CD4-positive, alpha-beta T cell treated with Interleukin-15 for 4 hours (primary cell): ENCODE results near the gene UNC5C.

Experiments
- DNase-seq: peaks from one replicate; pipeline ENCODE4 v3.0.0-alpha.2; 2020; ENCODE audit warnings: low spot score

The UNC5C gene

DNA sequence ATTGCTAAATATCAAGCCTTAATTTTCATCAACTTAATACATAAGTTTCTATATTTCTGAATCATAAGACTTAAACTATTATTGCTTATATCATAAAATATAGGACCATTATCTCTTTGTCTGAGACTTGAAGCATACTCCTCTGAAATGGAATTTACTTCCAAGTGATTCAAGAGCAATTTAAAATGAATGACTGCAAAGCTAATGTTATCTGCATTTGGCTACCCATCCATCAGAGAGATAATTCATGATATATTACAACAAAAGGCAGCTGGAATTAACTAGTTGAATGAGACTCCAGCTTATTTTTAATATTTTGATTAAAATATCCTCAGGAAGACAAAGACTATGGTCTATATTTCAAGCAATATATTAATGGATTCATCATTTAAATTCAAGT lies 208.6 kb downstream of the UNC5C start:
- DNase-seq, result no peak

DNA sequence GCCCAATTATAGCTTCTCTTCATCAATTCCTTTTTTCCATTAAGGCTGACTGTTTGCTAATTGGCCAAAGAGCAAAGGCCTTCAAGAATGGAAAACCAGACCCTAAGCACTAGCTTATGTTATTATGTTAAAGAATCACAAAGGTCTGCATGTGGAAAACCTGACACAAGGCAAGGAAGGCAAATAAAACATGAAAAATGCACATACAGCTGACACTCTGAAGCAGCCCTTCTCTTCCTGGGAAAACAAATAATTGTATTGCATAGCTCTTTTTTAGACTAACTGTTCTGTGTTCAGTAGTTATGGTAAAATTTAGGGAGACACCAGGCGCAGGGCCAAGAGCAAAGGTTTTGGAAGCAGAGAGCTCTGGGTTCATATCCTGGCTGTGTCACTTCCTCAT lies 223.1 kb downstream of the UNC5C start:
- no peak for DNase-seq

DNA sequence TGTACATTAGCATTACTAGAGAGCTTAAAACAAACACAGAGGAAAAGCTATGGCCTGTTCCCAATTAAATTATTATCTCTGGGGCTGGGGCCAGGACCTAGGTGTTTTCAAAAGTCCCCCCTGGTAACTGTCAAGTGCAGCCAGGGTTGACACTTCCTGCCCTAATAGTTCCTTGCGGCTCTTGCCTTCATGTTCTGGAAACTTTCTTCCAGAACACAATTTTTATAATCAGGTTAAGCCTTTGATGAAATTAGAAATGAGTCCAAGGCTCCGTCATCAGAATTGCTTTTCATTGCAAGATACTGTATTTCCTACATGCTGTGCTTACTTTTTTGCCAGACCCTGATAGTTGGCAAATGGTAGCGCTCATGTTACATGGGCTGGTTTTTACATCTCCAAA lies 229.6 kb downstream of the UNC5C start:
- no peak for DNase-seq

GRCh38 chr4:95318483-95318882 lies 230.3 kb downstream of the UNC5C start:
- DNase-seq, result no peak

- DNase-seq, result no peak
Observed at GRCh38 chr4:95318044-95318443, 230.7 kb downstream of the UNC5C start.

GRCh38 chr4:95317085-95317793 lies 231.5 kb downstream of the UNC5C start:
- DNase-seq, result no peak

GRCh38 chr4:95314573-95314972 lies 234.2 kb downstream of the UNC5C start:
- DNase-seq, result no peak

DNA sequence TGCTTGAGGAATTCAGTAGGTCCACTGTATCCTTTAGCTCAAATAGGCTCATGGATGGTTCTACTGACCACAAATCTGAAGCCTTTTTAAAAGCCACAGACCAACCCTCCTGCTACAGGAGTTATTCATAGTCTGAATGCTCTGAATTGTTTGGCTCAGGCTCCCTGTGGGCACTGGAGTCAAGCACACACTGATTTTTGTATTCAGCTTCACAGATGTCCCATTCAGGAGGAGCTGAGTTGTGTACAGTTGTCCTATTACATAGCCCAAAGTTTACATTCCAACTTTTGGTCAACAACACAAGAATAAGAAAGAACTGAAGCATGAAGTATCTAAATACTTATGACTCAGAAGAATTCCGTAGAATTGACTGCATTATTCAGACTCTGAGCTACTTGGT lies 243.9 kb downstream of the UNC5C start:
- DNase-seq, result no peak

DNA sequence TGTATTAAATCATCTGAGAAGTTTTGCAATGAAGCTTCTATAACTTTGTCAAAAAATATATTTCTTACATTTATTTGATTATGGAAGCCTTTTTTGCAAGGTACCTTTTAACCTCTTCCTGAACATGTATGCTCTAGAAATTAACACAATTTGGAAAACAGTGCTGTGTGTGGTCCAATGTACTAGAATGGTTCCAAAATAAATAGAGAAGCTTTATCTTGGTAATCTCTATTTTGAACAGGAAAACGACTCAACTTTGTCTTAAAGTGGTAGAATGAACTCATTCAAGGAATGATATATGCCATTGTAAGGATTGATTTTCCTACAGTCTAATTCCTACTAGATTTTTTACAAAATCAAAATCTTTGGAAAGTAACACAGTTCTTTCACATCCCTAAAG lies 248.5 kb downstream of the UNC5C start:
- no peak for DNase-seq

- no peak for DNase-seq
Observed at GRCh38 chr4:95296052-95296451, 252.7 kb downstream of the UNC5C start.

GRCh38 chr4:95295157-95295556 lies 253.6 kb downstream of the UNC5C start:
- no peak for DNase-seq

DNA sequence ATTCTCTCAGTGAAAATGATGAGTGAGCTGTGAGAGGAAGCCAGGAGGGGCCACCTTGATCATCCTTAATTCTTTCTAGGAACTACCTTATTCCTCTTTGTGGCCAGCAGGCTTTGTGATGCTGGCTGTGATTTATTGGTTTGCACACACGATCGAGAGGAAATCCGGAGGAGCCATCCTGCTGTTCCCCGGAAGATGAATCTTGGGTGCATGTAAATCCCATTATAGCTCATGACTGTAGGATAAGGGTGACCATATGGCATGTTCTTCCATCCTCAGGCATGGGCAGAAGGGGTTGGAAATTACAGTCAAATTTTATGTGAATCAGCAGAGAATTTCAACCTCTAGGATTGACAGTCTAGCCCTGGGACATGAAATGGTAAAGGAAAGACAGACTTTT lies 254.5 kb downstream of the UNC5C start:
- DNase-seq, result no peak

- DNase-seq, result no peak
Observed at GRCh38 chr4:95293014-95293413, 255.8 kb downstream of the UNC5C start.

- DNase-seq, result no peak
Observed at GRCh38 chr4:95290702-95291101, 258.1 kb downstream of the UNC5C start.

DNA sequence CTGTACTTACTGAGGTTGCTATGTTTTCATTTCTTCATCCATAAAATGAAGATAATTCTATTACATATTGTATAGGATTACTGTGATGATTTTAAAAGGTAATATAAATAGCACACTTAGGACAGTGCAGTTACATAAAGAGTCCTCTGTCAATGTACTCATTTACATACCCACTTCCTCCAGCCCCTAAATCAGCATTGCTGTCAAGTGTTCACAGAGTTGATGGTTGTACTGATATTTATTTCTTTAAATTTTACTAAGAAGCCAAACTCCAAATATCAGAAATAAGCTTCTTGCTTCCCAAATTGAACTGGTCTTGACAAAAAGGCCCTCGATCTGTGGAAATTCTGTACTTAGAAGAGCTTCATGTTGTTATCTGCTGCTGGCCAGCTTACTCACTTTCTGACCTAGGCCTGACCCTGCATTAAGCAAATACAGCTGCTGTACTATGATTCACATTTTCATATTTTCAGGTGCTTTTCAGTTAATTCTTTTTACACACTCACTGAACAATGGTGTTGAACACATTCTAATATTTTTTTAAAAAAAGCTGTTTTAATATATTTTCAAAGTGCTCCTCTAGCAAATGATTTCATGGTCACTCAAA lies 259.6 kb downstream of the UNC5C start:
- no peak for DNase-seq

DNA sequence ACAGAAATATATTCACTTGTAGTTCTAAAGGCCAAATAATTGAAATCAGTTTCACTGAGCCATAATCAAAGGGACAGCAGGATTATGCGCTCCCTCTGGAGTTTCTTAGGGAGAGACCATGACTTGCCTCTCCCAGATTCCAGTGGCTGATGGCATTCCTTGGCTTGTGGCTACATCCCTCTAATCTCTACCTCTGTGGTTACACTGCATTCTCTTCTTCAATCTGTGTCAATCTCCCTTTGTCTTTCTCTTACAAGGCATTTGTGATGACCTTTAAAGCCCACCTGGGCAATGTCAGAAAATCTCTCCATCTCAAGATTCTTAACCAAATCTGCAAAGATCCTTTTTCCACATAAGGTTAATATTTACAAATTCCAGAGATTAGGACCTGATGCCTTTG lies 260.2 kb downstream of the UNC5C start:
- DNase-seq, result no peak

GRCh38 chr4:95285797-95286196 lies 263.0 kb downstream of the UNC5C start:
- DNase-seq, result no peak

DNA sequence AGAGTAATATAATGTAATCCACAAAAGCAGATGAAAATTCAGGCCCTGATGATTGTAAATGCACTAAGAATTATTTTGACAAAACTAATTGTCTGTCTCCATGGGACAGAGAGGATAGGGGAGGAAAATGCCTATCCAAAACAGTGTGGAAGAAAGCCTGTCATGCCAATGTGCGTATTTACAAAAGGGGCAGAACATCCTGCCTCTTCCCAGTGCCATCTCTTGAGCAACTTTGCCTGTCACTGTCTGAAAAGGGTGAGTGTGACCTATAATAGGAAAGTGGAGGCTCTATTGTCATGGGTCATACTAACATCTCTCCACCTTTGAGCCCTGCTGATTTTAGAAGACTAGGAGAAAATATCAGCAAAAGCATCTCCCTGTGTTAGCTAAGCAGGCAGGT lies 264.1 kb downstream of the UNC5C start:
- no peak for DNase-seq

DNA sequence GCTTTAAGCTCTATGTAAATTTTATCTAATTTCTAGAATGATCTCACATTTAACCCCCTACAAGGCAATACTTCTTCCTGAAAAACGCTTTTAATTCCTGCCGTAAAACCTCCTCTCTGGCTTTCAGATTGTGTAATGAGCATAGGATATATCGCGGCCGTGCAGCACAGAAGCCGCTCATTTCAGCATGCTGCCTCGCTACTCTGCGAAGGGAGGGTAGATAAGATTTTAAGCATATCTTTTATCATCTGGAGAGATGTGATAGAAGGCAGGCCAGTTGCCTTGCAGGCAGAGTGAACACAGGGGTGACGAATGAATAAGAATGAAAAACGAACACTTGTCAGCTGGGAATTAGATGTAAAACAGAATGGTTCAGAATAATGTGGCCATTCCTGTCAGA lies 265.5 kb downstream of the UNC5C start:
- DNase-seq, result no peak

GRCh38 chr4:95272797-95273196 lies 276.0 kb downstream of the UNC5C start:
- no peak for DNase-seq

- no peak for DNase-seq
Observed at GRCh38 chr4:95272036-95272435, 276.7 kb downstream of the UNC5C start.

GRCh38 chr4:95268819-95269565 lies 279.8 kb downstream of the UNC5C start:
- DNase-seq, result no peak

DNA sequence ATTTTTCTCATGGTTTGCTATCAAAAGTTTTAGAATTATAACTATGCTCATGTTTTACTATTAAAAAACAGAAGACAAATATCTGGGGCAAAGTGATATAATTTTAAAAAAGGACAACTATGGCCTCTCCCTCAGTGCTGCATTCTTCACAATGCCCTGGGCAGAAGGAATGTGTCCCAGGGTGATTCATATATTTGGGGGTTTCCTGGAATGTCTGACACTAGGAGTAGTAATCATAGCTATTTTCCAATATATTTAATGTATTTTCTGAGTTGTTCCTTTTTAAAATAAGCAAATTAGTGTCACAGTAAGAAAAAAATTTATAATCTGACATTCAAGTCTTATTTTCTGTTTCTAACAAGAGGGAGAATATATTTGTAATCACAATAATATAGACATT lies 281.7 kb downstream of the UNC5C start:
- no peak for DNase-seq
